Choroid plexus epithelial cell (primary cell): ENCODE results near the gene CENPO.

Experiments used
- DNase-seq: peaks from one replicate; pipeline ENCODE4 v3.0.0-alpha.2; 2010; ENCODE audit warnings: low read depth
- H3K4me3 ChIP-seq: 2 replicates; pipeline ENCODE4 v1.5.1; 2011; ENCODE audit warnings: low read depth, mild to moderate bottlenecking, control low read depth, low read length, moderate library complexity
- TF ChIP-seq, protein P1 (sequence below): conservative IDR thresholded peaks from 2 replicates; pipeline ENCODE4 v1.5.1; 2011; ENCODE audit warnings: low read depth, mild to moderate bottlenecking, control low read depth, inconsistent platforms, low read length, moderate library complexity

CENPO gene

DNA sequence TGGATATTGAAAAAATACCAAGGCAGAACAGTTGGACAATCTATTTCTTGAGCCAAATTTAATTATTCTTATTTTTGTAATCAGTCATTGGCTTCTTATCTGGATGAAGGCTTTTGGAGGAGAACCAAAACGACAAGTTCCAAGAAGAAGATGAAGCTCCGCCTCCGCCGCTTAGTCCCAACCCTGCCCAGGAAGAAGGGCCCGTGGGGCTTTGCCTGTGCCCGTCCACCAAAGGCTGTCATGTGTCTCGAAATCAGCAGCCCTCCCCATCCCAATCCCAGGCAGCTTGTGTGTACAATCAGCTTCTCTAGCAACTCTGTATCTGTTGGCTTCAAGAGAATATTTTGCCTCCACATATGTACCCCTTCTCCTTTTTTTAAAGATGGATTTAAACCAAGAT lies 24.6 kb upstream of the CENPO start:
- TF ChIP-seq, protein P1, sequence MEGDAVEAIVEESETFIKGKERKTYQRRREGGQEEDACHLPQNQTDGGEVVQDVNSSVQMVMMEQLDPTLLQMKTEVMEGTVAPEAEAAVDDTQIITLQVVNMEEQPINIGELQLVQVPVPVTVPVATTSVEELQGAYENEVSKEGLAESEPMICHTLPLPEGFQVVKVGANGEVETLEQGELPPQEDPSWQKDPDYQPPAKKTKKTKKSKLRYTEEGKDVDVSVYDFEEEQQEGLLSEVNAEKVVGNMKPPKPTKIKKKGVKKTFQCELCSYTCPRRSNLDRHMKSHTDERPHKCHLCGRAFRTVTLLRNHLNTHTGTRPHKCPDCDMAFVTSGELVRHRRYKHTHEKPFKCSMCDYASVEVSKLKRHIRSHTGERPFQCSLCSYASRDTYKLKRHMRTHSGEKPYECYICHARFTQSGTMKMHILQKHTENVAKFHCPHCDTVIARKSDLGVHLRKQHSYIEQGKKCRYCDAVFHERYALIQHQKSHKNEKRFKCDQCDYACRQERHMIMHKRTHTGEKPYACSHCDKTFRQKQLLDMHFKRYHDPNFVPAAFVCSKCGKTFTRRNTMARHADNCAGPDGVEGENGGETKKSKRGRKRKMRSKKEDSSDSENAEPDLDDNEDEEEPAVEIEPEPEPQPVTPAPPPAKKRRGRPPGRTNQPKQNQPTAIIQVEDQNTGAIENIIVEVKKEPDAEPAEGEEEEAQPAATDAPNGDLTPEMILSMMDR = no peak
- DNase-seq = no peak
- no peak overlapping the region for H3K4me3 ChIP-seq

DNA sequence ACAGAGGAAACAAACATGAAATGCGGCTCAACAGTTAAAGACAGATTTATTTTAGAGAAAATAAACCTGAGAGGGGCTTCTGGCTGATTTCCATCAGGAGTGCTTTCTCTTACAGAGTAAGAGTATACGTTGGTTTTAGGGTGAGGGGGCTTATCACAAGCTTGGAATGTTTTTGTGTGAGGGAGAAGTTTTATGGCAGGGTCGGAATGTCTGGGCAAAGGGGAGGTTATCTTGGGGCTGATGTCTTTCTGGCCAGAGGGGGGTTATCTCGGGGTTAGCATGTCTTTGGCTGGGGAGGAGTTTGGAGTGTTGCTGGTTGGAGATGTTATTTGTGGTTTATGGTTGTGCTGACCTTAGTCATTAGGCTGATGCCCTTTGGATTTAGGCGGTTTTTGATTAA lies 22.2 kb upstream of the CENPO start:
- TF ChIP-seq, protein P1 = no peak
- H3K4me3 ChIP-seq = no peak overlapping the region
- no peak for DNase-seq

DNA sequence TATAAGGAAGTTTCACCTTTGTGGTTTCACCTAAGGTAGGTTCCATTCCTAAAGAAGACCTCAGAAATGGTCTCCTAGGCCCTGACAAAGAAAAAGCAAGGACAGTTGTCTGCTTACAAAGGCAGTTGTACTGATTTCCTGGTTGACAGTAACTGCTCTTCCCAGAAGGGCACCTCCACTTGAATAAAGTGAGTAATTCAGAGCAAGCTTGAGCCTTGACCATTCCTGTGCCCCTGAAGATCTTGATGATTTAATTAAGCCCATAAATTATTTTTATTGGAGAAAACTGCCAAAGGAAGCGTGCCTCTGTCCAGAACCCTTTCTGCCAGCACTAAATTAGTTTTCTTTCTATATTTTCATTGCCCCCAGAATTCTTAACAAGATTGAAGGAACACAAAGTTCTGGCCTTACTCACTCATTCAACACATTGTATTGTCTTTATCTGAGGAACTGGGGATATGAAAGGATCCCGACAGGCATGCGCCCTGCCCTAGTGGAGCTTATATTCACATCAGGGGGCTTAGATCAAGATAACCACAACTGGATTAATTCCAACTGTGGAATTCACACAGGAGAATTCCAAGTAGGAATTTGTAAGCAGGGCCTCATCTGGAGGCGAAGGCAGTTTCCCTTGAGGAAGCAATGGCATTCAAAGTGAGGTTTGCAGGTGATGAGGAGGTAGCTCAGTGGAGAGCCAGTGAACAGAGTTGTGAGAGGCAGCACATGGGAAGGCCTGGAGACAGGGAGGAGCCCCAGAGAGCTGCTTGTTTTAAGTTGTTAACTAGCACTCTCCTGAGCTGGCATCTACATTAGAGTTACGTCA lies 21.2 kb upstream of the CENPO start:
- peak; percentile 44 for DNase-seq

DNA sequence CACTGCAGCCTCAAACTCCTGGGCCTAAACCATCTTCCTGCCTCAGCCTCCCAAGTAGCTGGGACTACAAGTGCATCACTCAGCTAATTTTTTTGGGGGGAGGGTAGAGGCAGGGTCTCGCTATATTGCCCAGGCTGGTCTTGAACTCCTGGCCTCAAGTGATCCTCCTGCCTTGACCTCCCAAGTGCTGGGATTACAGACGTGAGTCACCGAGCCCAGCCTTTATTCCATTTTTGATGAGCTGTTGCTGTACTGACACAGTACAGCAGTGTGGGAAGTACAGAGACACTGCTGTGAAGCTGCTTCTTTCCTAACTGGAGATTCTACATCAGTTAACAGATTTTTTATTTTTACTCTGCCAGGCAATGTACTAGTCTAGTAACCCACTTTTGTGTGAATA lies 18.9 kb upstream of the CENPO start:
- no peak for DNase-seq
- H3K4me3 ChIP-seq = no peak overlapping the region
- TF ChIP-seq, protein P1 = no peak

More for the DNA sequence above, 21.2 kb upstream of the CENPO start:
- H3K4me3 ChIP-seq = no peak overlapping the region
- TF ChIP-seq, protein P1 = no peak

DNA sequence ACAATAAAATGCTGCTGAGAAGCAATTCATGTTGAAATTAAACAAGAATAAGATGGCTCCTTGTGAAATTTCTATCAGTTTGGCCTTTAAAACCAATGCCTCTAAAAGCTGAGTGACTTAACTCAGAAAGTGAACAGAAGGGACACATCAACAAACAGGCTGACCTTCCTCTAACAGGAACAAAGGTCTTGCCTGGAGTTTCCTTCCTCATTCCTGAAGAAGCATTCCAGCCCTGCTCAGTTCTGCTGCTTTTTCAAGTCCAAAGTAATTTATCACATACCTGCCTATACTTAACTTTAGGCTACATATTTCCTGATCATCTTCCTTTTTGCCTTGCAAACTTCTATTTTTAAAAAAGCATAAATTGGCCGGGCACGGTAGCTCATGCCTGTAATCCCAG lies 14.1 kb upstream of the CENPO start:
- H3K4me3 ChIP-seq = no peak overlapping the region
- TF ChIP-seq, protein P1 = no peak
- no peak for DNase-seq

DNA sequence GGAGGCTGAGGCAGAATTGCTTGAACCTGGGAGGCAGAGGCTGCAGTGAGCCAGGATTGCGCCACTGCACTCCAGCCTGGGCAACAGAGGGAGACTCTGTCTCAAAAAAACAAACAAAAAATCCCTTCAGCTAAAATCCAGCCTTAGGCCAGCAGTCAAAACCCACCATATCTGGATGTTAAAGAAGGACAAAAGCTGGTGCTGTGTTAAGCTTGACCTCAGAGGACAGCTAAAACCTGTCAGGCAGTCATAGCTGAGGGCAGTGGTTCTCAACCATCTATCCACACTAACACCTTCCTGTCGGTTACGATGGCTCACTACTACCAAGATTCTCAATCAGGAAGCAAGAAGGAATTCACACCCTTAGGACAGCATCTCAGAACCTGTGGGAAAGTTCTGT lies 9.6 kb upstream of the CENPO start:
- DNase-seq = no peak
- TF ChIP-seq, protein P1 = no peak

DNA sequence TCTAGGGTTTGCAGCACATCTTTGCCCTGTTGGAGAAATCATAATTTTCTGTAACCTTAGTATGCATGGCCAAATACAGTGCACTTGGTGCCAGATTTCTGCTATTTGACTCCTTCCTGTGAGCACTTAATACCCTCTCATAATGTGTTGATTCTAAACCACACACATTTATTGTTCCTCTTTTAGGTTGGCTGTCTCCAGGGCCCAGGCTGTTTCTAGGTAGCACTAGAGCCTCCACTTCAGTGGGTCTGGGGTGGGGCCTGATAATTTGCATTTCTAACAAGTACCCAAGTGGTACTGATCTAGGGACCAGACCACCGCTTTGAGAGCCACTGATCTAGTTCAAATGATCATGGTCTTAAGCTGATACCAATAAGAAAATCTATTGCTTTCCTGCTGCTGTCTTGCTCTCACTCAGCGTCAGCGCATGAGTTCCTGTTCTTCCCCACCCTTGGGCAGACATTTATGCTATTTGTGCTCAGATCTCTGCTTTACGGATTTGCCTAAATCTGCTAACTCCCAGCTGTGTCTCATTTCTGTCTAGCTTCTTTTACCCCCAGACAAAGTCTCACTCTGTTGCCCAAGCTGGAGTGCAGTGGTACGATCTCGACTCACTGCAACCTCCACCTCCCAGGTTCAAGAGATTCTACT lies 7.4 kb upstream of the CENPO start:
- no peak for DNase-seq
- TF ChIP-seq, protein P1 = no peak
- H3K4me3 ChIP-seq = no peak overlapping the region

More for the DNA sequence above, 9.6 kb upstream of the CENPO start:
- no peak overlapping the region for H3K4me3 ChIP-seq
